Purkinje cell (primary cell): Measurements from ENCODE around the gene FER1L5. TPM values are rescaled to one million over a fixed set of nuclear protein-coding genes. Genes with fewer than 3 reads are reported as not detected.

Experiments
- polyA plus RNA-seq: library from polyadenylated mRNA; unstranded; fragments of >200 nt; fragmentation: Nextera tagmentation; gene quantifications from 2 replicates; pipeline ENCODE4 v1.2.1, GENCODE V29; 2014

FER1L5 gene
- not detected in 2 replicates for polyA plus RNA-seq

DNA sequence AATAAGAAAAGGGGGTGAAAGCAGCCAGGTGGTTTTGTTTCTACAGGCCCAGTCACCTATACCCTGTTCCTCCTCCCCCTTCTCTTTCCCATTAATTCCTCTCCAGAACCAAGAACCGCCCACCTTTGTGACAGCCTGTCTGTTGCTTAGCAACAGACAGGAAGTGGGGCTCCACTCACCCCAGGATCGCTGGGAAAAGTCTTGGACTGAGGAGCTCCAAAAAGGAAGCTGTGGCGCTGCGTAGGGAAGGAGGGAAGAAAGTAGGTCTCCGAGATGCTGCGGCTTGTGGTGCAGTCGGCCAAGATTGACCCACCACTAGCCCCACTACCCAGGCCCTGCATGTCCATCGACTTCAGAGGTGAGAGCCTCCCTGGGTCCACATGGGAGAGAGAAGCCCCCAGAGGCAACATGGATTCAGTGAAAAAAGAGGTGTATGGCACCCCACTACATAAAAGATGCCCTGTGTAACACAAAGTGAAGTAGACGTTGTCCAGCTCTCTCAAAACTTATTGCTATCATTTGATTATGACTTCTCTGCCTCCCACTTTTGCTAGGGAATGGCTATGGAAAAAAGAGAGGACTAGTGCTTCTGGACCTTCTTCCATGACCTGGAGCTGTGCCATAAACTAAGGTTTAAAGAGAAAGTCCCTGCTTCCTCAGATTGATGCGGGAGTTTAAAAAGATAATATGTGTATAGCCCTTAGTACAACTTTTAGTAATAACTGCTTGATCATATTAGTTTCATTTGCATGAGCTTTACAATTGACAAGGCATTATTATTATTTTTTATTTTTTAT is at the start of gene FER1L5:
TSS of gene FER1L5 (plus strand) at position 201 of the 797 bp plus-strand sequence. CDS start at position 274, 73 bp downstream.

DNA sequence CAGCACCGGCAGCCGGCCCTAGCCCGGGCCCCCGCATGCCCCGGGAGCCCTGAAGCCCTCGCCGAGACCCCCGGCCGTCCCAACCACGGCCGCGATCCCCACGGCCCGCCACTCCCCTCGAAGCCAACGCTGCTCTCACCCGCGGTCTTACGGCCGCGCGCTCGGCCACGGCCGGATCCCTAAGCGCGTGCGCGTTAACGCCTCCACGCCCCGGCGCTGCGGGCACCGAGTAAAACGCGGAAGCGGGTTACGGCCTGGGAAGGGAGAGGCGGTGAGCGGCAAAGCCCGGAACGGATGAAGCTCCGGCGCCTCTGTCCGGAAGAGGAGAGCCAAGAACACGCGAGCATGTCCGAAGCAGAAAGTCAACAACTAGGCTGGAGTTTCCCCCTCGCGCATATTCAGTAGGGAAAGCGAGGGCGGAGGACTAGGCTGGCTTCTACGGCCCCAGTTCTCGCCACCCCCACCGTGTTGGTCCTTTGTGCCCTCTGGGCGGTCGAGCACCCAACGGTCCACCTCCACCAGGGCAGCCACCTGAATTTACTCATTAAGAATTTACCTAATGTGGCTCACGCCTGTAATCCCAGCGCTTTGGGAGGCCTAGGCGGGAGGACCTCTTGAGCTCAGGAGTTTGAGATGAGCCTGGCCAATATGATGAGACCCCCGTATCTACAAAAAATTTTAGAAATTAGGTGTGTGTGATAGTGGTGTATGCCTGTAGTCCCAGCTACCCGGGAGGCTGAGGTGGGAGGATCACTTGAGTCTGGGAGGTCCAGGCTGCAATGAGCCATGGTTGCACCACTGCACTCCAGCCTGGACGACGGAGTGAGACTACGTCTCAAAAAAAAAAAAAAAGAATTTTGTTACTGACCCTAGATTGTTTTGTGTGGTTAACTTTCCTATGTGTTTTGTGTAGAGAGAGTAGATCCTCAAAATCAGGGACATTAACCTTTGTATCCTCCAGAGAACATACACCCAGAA is 4.1 kb upstream of the FER1L5 start, which contains the start of gene KANSL3:
TSS of gene KANSL3 (minus strand) at position 169 of the 978 bp plus-strand sequence. CDS start 1,177 bp downstream, outside the sequence.

DNA sequence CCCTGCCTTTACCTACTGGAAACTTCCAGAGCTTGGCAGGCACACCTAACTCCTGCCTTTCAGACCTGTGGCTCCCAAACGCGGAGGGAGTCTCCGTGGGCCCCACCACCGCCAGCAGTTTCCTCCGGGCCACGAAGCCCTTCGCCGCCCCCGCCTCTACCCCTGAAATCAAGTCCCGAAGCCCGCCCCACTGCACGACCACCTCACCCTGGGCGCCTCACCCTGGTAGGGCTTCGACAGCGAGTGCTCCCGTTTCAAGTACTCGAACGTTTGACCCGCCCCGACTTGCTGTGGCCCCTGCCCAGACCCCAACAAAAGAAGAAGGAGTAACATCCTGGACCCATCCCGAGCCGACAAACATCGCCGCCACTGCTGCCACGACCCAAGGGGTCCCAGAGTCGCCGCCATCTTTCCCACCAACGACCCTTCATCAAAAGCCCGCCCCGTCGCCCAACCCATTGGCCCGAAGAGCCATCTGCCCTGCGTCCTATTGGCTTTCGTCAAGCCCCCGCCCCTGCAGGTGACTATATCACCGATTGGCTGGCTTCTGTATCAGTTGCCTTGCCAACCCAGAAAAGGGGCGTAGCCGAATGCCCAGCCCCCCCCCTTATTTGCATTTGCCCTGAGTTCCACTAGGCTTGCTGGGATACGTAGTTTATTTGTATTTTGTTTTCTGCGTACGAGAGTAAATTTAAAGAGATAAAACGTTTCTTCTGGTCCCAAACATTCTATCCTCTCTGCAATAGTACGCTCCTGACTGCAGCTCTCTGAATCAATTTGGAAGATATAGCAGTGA is 97.3 kb downstream of the FER1L5 start, which contains the start of gene LMAN2L:
TSS of gene LMAN2L (minus strand) at position 432 of the 796 bp plus-strand sequence. CDS start at position 408, 24 bp downstream.

Other genes with a start within 250 kb of the FER1L5 start
- gene NEURL3, start 137.4 kb upstream of the FER1L5 start, polyA plus RNA-seq, result not detected in 2 replicates
- gene ARID5A, start 106.0 kb upstream of the FER1L5 start, polyA plus RNA-seq, result 0.66 TPM in 1 of 2 replicates, not detected in the other
- 3.8 and 7.3 TPM in 2 replicates for gene KANSL3, start 4.5 kb upstream of the FER1L5 start, polyA plus RNA-seq
- 15.8 and 17.2 TPM in 2 replicates for gene LMAN2L, start 97.3 kb downstream of the FER1L5 start, polyA plus RNA-seq
- 4.2 and 5.3 TPM in 2 replicates for gene CNNM4, start 118.1 kb downstream of the FER1L5 start, polyA plus RNA-seq
- 1.1 and 2.0 TPM in 2 replicates for gene CNNM3, start 173.5 kb downstream of the FER1L5 start, polyA plus RNA-seq
- 2.2 TPM in 1 of 2 replicates, not detected in the other for gene ANKRD23, start 201.3 kb downstream of the FER1L5 start, polyA plus RNA-seq
- 49.9 and 50.2 TPM in 2 replicates for gene ANKRD39, start 215.3 kb downstream of the FER1L5 start, polyA plus RNA-seq
- gene SEMA4C, start 227.3 kb downstream of the FER1L5 start, polyA plus RNA-seq, result 0.09 TPM in 1 of 2 replicates, not detected in the other